ENCODE results near the gene NR4A1.

- TF ChIP-seq, protein P1, sequence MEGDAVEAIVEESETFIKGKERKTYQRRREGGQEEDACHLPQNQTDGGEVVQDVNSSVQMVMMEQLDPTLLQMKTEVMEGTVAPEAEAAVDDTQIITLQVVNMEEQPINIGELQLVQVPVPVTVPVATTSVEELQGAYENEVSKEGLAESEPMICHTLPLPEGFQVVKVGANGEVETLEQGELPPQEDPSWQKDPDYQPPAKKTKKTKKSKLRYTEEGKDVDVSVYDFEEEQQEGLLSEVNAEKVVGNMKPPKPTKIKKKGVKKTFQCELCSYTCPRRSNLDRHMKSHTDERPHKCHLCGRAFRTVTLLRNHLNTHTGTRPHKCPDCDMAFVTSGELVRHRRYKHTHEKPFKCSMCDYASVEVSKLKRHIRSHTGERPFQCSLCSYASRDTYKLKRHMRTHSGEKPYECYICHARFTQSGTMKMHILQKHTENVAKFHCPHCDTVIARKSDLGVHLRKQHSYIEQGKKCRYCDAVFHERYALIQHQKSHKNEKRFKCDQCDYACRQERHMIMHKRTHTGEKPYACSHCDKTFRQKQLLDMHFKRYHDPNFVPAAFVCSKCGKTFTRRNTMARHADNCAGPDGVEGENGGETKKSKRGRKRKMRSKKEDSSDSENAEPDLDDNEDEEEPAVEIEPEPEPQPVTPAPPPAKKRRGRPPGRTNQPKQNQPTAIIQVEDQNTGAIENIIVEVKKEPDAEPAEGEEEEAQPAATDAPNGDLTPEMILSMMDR (IDR thresholded peaks at IDR 0.05; ENCODE audit: insufficient read depth, low read depth, low read length) = no peak
- no peak for TF ChIP-seq EZH2 (IDR thresholded peaks at IDR 0.05; ENCODE audit: insufficient read depth, low read length)
Observed at GRCh38 chr12:52009081-52009751, 42.0 kb upstream of the NR4A1 start.

All from astrocyte (in vitro differentiated cells and primary cell).